Iris pigment epithelial cell (primary cell): ENCODE results near the gene AP2B1.
"Not testable (repeated sequence)": the region's sequence is repeated elsewhere in the genome, so short reads cannot be mapped to it uniquely, and the experiment has no call there.

Experiments used
- DNase-seq: peaks from one replicate; pipeline ENCODE4 v3.0.0-alpha.2; 2011; ENCODE audit warnings: low read depth

Gene AP2B1

DNA sequence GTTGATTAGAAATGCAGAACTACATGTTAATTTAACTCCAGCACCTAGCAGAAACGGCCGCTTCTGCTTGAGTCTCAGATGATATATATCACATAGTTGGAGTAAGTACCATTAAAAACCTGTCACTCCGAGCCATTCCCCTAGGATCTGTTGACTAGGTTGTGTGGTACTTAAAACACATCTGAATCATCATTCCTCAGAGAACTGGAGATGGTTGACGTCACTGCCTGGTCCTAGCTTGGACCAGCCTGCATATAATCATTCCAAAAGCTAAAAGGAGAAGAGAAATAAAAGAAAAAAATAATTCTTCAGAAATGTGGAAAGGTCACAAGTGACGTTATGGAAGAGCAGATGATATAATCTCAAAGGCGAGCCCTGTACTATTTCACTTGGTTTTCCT lies 113.0 kb downstream of the AP2B1 start:
- no peak for DNase-seq

DNA sequence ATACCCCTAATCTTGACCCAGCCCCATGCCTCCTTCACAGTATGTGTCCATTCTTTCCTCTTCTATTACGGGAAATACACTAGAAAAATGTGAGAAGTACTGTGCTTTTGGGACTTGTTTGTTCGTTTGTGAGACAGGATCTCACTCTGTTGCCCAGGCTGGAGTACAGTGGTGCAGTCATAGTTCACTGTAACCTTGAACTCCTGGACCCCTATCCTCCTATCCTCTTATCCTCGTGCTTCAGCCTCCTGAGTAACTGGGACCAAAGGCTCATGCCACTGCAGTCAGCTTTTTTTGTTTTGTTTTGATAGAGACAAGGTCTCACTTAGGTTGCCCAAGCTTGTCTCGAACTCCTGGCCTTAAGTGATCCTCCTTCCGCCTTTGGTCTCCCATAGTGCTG lies 114.4 kb downstream of the AP2B1 start:
- no peak for DNase-seq

DNA sequence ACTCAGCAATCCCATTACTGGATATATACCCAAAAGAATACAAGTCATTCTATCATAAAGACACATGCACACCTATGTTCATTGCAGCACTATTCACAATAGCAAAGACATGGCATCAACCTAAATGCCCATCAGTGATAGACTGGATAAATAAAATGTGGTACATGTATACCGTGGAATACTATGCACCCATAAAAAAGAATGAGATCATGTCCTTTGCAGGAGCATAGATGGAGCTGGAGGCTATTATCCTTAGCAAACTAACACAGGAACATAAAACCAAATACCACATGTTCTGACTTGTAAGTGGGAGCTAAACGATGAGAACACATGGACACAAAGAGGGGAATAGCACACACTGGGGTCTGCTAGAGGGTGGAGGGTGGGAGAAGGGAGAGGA lies 116.2 kb downstream of the AP2B1 start:
- not testable (repeated sequence) for DNase-seq

DNA sequence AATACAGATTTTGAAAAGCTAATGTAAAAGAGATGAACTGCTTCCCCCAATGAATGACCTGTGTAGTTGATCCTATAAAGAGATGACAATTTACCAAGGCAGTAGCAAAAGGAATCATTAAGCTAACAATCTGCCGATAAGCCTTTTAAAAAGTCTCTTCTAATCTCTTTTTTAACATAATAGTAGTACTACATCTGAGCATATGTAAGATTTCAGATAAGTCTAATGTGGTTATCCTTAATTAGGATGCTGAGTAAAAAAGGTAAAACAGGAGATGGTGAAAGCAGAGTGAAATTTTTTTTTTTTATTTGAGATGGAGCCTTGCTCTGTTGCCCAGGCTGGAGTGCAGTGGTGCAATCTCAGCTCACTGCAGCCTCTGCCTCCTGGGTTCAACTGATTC lies 118.1 kb downstream of the AP2B1 start:
- DNase-seq: no peak

DNA sequence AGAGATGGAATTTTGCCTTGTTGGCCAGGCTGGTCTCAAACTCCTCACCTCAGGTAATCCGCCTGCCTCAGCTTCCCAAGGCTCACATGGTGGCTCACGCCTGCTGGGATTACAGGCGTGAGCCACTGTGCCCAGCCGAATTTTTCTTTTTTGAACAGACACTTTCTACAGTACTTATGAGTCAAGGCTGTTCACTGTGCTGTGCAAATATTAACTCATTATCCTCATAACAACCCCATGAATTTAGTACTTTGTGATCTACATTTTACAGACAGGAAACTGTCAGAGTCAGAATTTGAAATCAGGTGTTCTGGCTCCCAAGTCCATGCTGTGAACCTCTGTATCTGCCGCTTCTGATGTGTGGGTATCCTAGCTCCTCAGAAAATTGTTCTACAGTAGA lies 118.6 kb downstream of the AP2B1 start:
- no peak for DNase-seq

DNA sequence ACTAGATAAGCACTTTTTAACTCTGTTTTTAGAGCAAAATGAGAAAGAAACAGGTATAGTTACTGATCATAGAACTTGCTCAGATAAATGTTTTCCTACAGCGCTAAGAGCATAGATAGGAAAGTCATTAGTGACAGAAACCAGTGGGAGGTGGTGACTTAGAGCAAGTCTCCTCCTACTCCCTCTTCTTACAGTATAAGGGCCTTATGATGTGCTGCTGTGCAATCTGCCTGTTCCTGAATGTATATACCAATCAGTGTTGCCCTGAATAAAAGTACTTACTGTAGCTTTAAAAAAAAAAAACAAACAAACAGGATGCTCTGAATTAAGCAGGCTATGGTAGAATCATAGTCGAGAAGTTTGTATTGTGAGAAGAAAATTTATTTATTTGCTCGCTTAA lies 121.0 kb downstream of the AP2B1 start:
- DNase-seq: no peak

DNA sequence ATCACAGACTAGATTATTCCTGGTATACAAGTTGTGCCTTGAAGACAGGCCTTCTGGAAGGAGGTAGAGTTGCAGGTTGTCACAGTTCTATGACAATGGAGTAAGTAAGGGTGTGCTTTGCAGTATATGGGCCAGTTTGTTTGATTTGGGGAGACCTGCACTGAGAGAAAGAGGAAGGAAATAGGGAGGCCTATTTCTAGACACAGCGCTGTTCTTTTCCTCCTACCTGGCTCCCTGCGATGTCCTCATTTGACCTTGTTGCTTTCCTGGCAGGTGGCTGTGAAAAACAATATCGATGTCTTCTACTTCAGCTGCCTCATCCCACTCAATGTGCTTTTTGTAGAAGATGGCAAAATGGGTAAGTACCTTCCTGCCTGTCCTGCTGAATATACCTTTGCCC lies 121.8 kb downstream of the AP2B1 start:
- no peak for DNase-seq

DNA sequence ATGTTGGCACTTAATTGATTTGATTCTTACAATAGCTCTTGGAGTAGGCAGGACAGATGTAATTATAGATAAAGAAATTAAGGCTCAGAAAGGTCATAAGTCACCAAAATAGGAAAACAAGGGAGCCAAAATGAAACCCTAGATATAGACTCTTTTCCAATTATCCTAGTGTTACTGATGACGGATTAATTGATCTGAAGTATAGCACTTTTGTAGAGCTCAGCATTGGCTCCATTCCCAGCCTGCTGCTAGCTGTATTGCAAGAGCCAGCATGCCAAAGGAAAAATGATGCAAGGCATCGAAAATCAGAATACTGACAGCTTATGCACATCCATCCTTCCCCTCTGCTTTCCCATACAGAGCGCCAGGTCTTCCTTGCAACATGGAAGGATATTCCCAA lies 122.8 kb downstream of the AP2B1 start:
- peak; percentile 61 for DNase-seq

DNA sequence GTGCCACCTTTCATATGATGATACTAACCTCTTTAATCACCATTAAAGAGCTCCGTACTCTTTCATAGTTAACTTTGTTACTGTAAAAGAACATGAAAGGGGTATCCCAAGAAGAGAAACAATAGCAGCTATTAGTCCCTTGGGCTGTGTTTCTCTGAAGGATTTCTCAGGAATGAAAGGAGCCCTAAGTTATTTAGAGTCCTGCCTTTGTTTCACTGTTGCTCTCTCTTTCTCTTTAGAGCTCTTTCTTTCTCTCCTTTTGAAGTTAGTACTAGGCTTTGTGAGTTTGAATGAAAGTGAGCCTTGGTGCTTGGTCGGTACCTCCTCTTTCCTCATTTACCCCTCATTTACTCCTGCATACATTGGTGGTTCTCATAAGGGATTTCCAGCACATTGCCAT lies 123.8 kb downstream of the AP2B1 start:
- DNase-seq: no peak

DNA sequence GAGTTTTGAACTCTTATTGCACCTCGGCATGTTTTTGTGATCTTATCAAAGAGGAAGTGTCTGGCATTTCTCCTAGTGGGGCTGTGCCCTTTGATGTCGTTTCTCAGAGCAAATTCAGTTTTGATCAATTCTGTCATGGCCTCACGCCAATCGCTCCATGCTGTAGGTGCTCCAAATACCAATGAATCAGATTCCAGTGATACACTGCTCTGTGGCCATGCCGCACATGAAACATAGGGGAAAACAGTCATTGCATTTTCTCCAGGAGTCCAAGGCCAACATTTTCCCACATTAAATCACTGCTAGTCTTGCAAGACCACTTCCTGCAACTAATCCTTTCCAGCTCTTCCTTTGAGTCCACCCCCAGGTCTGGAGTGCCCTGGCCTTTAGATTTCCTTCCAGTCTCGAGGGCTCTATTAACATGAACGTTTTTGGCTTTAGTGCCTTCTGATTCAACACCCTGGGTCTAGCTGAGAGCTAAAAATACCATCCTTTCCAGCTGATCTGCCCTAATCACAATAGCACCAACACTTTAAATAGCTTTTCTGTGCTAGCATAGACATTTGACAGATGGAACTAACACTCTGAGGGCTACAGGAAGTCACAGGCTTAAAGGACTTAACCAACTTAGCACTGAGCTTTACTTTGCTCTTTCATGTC lies 126.1 kb downstream of the AP2B1 start:
- peak; percentile 97 for DNase-seq

DNA sequence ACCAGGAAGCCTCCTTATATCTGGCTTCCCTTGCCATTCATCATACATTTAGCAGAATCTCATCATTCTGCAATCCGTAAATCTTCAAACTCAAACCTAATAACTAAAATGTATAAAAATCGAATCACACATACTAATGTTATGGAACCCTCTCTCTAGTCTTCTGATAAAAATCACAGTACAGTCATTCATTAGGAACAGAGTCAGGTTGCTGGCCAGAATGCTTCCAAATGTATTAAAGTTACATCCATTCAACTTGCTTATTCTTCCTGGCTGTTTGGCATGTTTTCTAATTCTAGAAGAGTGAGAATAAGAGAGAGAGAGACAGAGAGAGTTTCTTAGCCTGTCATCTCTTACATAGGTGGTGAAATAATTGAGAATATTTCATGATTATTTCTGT lies 127.9 kb downstream of the AP2B1 start:
- DNase-seq: no peak

DNA sequence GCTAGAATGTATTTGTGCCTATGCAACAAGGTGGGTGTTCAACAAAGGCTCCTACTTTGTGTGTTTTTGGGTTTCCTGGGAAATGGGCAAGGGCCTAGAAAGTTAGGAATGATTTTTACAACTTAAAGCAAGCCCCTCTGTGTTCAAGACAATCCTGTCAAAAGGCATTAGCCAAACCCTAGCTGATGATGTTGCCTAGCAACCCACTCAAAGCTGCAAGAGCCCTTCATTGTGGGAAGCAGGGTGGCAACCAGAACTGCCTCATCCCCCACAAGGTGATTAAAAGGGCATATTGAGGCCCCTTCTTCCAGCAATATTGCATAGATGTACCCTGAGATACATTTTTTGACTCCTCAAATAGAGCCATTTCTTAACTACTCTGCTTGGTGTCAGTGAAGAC lies 128.3 kb downstream of the AP2B1 start:
- no peak for DNase-seq

DNA sequence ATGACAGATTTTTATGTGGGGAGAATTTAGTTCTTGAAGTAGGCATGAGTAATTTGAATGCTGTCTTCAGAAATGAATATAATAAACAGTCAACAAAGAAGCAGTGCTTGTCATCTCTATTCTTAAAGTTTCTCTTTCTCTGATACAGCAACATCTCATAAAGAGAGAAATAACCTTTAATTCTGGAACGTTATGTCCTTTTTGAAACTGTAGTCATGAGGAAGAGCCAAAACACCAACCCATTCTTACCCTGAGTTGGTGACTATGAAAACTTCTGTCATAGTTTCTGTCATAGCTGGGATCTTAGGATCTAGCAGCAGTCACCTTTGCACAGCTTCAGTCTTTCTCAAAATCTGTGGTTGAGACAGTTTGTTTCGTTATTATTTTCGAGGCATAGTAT lies 129.1 kb downstream of the AP2B1 start:
- DNase-seq: no peak

DNA sequence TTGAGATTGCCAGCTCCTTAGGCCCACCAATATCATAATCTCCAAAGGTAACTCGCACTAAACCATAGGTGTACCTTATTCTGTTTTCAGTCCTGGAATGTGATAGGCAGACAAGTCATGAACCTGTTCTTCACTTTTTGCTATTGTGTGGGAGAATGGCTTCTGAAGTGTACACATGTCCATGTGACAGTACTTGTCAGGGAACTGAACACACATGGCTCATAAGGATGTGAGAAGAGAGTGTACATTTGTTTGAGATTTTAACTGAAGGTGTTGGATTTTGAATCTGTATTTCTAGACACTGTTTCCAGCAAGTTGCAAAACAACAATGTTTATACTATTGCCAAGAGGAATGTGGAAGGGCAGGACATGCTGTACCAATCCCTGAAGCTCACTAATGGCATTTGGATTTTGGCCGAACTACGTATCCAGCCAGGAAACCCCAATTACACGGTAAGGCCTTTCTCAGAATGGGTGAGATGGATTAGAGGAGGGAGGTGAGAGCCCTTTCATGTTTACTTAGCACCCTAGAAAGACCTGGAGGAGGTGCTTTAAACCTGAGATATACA lies 129.9 kb downstream of the AP2B1 start:
- peak; percentile 71 for DNase-seq

DNA sequence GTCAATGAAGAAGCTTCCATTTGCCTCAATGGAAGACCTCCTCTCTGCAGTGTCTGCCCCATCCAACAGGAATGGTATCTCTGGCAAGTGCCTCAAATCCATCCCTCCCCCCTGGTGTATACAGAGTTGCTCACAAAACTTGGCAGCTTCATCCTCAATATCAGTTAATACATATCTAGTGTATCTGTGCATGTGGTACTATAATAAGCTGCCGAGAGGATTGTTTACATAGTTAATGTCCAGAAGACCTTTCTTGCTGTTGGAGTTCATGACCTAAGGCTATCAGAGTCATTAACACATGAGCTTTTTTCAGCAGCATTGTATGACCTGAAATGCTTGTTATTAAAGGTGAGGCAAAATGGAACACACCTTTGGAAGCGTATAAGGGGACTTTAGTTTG lies 130.4 kb downstream of the AP2B1 start:
- DNase-seq: peak; percentile 41

DNA sequence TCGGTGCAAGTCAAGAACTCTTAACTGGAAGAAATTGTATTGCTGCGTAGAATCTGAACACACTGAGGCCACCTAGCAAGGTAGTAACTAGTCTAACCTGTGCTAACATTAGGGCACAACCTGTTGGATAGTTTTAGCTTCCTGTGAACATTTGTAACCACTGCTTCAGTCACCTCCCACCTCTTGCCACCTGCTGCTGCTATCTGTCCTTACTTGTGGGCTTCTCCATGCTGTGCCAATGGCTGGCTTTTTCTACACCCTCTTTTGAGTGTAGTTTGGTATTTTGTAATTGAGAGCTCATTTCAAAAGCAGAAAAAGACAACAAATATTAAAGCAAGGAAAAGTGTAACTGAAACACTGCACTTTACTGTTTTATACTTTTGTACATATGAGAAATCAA lies 136.6 kb downstream of the AP2B1 start:
- DNase-seq: no peak

DNA sequence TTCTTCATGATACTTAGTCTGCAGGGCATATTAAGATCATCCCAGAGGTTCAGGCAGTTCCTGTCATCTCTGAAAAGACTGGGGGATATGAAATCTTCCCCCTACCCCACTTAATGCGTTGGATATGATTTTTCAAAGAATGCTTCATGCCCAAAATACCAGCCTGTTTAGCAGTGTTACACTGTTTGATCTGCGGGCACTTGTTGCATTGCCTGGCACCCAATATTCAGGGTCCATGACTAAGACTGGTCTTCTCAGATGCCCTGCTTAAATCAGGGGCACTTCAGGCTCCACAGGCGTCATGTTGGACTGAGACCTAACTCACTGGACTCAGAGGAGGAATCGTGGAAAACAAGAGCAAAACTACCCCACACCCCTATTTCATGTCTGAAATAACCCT lies 137.9 kb downstream of the AP2B1 start:
- DNase-seq: no peak

DNA sequence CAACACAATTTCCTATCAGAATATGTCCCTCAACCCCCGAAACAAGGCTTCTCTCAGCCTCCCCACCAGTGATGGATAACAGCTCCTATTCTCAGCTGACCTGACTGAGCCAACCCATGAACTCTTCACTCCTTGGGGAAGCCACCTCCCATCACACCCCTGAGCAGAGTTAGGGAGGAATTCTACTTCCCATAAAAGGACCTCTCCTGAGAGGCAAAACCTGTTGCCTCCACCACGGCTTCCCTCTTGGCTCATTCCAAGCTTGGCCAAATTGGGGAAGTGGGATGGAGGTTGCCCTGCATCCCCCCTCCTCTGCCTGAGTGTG lies 138.6 kb downstream of the AP2B1 start:
- DNase-seq: no peak

DNA sequence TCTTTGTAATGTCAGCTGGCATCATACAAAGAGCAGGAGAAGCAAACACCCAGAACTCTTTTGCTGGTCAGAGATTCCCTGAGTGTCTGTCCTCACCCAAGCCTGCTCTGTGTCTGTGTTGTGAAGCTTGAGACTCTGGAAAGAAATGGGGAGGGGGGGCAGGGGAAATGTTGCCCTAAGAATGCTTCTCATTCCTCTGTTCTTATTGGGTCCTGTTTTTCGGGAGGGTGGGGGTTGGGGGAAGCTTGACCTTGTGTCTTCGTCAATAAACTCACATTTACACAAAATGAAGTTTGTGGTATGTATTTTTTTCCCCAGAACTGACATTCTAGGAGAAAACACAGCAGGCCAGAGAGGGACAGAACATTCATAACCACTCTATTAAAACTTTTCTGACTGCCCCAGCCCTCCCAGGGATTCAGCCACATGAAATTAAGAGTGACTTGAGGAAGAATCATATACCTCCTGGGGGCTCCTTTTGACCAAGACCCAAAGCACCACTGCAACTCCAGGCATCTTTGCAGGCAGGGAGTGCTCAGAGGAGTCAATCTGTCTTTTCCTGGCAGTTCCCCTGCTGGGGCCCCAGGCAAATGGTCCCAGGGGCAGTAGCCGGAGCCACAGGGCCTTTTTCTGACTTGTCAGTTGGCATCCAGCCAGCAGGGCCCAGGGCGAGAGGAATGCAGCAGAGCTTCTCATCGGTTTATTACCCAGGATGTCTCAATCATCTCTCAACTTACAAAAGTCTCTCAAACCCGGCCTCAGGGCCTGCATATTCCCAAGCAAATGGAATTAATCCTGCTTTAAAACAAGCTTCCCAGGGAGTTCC lies 139.2 kb downstream of the AP2B1 start:
- peak; percentile 95 for DNase-seq

DNA sequence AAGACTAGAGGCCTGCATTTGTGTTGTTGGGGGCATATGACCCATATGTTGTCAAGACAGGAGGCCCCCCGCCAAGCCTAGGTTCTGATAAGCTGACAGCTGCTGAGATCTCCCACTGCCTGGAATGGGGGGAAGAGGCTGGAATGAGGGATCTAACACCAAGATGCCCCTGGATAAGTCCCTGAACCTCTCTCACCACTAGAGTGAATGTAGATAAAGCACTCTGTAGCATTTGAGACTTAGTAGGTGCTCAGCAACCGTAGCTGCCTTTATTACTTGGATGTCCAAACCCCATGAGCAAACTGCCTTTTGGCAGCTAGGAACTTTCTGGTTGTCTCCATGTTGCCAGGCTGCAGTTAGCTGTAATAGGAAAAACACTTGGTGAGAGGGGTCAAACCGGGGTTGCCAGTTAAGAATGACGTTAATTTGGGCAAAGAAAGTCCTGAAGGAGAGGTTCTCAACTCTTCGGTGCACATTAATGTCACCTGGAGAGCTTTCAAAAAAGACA lies 139.9 kb downstream of the AP2B1 start:
- DNase-seq: peak; percentile 28

DNA sequence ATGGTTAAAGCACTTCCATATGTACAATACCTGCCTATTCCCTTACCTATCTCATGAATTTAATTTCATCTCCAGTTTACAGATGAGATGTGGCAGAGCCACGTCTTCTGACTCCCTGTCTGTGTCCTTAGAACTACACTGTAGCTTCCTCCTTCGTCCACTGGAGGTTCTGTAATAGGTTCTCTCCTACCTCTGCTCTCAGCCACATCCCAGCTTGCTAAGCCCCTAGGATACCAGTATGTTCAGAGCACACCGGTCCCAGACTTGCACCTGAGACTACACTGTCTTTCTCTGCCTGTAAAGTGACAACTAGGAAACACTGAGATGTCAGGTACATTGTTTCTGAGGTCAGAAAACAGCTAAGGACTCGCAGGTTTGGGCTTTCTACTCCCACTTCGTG lies 140.5 kb downstream of the AP2B1 start:
- no peak for DNase-seq

DNA sequence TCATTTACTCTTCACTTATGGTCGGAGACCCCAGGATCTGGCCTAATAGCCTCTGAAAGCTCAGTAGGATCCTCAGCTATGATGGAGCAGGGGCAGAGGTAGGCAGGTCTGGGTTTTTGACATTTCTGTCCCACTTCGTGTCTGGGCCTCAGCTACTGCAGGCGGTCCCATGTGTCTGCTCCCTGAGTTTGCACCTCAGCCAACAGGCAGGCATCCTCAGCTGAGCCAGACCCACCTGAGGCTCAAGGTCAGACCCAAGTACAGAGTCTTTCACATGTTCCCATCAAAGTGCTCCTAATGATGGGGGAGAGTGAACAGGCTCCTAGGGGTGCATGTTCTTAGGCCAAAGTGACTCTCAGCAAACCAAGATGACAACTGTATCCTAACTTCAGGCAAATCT lies 141.4 kb downstream of the AP2B1 start:
- DNase-seq: no peak

DNA sequence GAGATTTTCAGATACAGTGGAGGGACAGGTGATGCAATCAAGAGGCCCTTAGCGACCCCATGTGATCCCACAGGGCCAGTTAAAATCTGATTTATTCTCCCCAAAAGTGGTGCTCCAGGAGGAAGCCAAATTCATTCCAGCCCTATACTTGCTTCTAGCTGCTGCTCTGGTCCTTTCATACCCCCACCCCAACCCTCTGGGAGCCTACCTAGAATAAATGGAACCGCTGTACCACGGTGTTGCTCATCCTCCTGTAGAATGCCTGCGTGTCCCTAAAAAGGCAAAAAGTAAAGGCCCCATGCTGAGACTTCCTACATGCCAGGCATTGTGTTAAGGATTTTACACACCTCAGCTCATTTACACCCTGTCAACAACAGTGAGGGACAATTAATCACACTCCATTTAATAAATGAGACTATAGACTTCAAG lies 142.3 kb downstream of the AP2B1 start:
- DNase-seq: no peak
